NCI-H1694 treated with DMSO at 0.1 percent for 48 hours (cell line): ENCODE results near the gene MRGPRE.
"Not testable (repeated sequence)": the region's sequence is repeated elsewhere in the genome, so short reads cannot be mapped to it uniquely, and the experiment has no call there.

Experiments
- DNase-seq: peaks from one replicate; lab custom pipeline; 2025; lab: John Stamatoyannopoulos, UW

The MRGPRE gene

GRCh38 chr11:3231851-3232744 is at the start of gene MRGPRE:
TSS of gene MRGPRE (minus strand) at chr11:3232417. CDS start at chr11:3228799, 3,618 bp downstream.
- DNase-seq = peak; percentile 67

- not testable (repeated sequence) for DNase-seq
Observed at GRCh38 chr11:3281146-3281545, 48.9 kb upstream of the MRGPRE start.

- DNase-seq = not testable (repeated sequence)
Observed at GRCh38 chr11:3280662-3281061, 48.4 kb upstream of the MRGPRE start.

- not testable (repeated sequence) for DNase-seq
Observed at GRCh38 chr11:3278922-3279321, 46.7 kb upstream of the MRGPRE start.

GRCh38 chr11:3273629-3274028 is 41.4 kb upstream of the MRGPRE start:
- DNase-seq = not testable (repeated sequence)

- DNase-seq = not testable (repeated sequence)
Observed at GRCh38 chr11:3262548-3262947, 30.3 kb upstream of the MRGPRE start.

GRCh38 chr11:3261831-3262230 is 29.6 kb upstream of the MRGPRE start:
- not testable (repeated sequence) for DNase-seq

GRCh38 chr11:3257509-3257908 is 25.3 kb upstream of the MRGPRE start:
- DNase-seq = not testable (repeated sequence)

GRCh38 chr11:3255241-3255640 is 23.0 kb upstream of the MRGPRE start:
- not testable (repeated sequence) for DNase-seq

GRCh38 chr11:3254773-3255172 is 22.6 kb upstream of the MRGPRE start:
- DNase-seq = not testable (repeated sequence)

- no peak for DNase-seq
Observed at GRCh38 chr11:3245071-3245470, 12.9 kb upstream of the MRGPRE start.

GRCh38 chr11:3243880-3244279 is 11.7 kb upstream of the MRGPRE start:
- no peak for DNase-seq

GRCh38 chr11:3237119-3237518 is 4.9 kb upstream of the MRGPRE start:
- no peak for DNase-seq

- DNase-seq = no peak
Observed at GRCh38 chr11:3234846-3235245, 2.6 kb upstream of the MRGPRE start.

- no peak for DNase-seq
Observed at GRCh38 chr11:3232956-3233355, 739 bp upstream of the MRGPRE start.

- no peak for DNase-seq
Observed at GRCh38 chr11:3231550-3231850, 717 bp downstream of the MRGPRE start.

GRCh38 chr11:3230636-3231549 is 1.3 kb downstream of the MRGPRE start:
- DNase-seq = no peak

- no peak for DNase-seq
Observed at GRCh38 chr11:3229673-3230630, 2.3 kb downstream of the MRGPRE start.

GRCh38 chr11:3228445-3228829 is 3.8 kb downstream of the MRGPRE start:
- DNase-seq = no peak

- no peak for DNase-seq
Observed at GRCh38 chr11:3227568-3228444, 4.4 kb downstream of the MRGPRE start.
